Measurements from ENCODE around the gene MGAM2.

Gene MGAM2

DNA sequence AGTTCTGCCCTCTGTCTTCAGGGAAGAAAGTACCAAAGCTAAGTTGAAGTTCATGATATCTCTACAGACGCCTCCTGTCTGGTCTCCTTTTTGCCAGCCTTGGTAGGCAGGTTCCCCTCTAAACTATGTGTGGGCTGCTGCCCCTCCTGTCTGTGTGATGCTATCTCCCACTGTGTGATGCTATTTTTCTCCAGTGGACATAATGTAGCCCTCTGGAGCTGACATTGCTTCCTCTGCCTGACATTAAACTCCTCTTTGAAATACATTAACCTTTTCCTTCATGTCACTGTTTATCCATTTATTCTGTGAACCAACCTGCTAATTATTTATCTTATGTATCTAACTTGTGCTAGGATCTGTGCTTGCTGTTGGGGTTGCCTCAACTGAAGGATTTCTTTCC is 146.4 kb downstream of the MGAM2 start, which contains the start of gene PRSS58:
TSS of gene PRSS58 (minus strand) at position 101 of the 400 bp plus-strand sequence. CDS start 351 bp downstream, outside the sequence.
- DNase-seq (ENCODE audit: low read depth), result no peak
- TF ChIP-seq, protein P1, sequence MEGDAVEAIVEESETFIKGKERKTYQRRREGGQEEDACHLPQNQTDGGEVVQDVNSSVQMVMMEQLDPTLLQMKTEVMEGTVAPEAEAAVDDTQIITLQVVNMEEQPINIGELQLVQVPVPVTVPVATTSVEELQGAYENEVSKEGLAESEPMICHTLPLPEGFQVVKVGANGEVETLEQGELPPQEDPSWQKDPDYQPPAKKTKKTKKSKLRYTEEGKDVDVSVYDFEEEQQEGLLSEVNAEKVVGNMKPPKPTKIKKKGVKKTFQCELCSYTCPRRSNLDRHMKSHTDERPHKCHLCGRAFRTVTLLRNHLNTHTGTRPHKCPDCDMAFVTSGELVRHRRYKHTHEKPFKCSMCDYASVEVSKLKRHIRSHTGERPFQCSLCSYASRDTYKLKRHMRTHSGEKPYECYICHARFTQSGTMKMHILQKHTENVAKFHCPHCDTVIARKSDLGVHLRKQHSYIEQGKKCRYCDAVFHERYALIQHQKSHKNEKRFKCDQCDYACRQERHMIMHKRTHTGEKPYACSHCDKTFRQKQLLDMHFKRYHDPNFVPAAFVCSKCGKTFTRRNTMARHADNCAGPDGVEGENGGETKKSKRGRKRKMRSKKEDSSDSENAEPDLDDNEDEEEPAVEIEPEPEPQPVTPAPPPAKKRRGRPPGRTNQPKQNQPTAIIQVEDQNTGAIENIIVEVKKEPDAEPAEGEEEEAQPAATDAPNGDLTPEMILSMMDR (IDR thresholded peaks at IDR 0.05; ENCODE audit: low read depth, low read length, missing control alignments), result no peak
- H3K4me3 ChIP-seq (ENCODE audit: low read depth, low read length), result no peak within 1 kb of the TSS
- in situ Hi-C loops (cut with HindIII; ENCODE audit: low sequenced_read_pairs), result no loop called here

DNA sequence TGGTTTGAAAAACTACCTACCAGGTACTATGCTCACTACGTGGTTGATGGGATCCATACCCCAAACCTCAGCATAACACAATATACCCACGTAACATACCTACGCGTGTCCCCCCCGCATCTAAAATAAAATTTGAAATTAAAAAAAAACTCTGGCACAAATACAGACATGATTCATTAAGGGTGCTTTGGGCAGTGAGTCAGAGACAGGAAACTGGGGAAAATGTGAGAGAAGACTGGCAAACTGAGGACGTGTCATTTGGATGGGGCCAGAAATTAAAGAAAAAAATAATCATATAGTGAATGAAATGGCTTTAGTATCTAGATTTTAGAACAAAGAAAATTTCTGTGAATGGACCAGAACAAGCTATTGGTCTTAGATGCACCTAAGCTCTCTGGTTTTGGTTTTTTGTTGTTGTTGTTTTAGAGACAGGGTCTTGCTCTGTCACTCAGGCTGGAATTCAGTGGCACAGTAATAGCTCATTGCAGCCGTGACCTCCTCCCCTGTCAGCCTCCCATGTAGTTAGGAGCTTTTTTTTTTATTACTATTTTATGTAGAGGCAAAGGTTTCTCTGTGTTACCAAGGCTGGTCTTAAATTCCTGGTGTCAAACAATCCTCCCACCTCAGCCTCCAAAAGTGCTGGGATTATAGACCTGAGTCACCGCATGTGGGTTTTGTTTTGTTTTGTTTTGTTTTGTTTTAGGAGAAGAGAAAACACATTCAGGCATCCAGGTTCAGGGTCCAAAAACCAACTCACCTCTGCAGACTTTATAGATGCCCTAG is 152.3 kb downstream of the MGAM2 start:
- in situ Hi-C loops (cut with HindIII; ENCODE audit: low sequenced_read_pairs), result no loop called here
- H3K4me3 ChIP-seq (ENCODE audit: low read depth, low read length), result no peak overlapping the region
- TF ChIP-seq, protein P1 (IDR thresholded peaks at IDR 0.05; ENCODE audit: low read depth, low read length, missing control alignments), result no peak
- DNase-seq (ENCODE audit: low read depth), result no peak
